Neuronal stem cell (in vitro differentiated cells): ENCODE measurements around the gene FPGS.

Experiments
- DNase-seq: peaks from one replicate; pipeline ENCODE4 v3.0.0-alpha.2; 2013; ENCODE audit warnings: low spot score
- H2AFZ ChIP-seq: one replicate; pipeline ENCODE4 v1.6.1; 2013; ENCODE audit warnings: mild to moderate bottlenecking, low read length, inconsistent platforms
- H2AK5ac ChIP-seq: 2 replicates; pipeline ENCODE4 v1.6.1; 2013; ENCODE audit warnings: low read depth, mild to moderate bottlenecking, inconsistent platforms, low read length, moderate library complexity, mixed read lengths
- H2BK120ac ChIP-seq: 2 replicates; pipeline ENCODE4 v1.6.1; 2013; ENCODE audit warnings: low read depth, mild to moderate bottlenecking, inconsistent platforms, low read length, moderate library complexity, mixed read lengths
- H2BK12ac ChIP-seq: one replicate; pipeline ENCODE4 v1.6.1; 2013; ENCODE audit warnings: low read length, inconsistent platforms
- H2BK15ac ChIP-seq: 2 replicates; pipeline ENCODE4 v1.6.1; 2013; ENCODE audit warnings: mild to moderate bottlenecking, low read length, inconsistent platforms, mixed read lengths
- H2BK5ac ChIP-seq: one replicate; pipeline ENCODE4 v1.6.1; 2013; ENCODE audit warnings: inconsistent platforms, mild to moderate bottlenecking, low read length, moderate library complexity
- H3K14ac ChIP-seq: one replicate; pipeline ENCODE4 v1.6.1; 2013; ENCODE audit warnings: low read length, inconsistent platforms
- H3K18ac ChIP-seq: 2 replicates; pipeline ENCODE4 v1.6.1; 2013; ENCODE audit warnings: low read length, inconsistent platforms
- H3K23ac ChIP-seq: 2 replicates; pipeline ENCODE4 v1.6.1; 2013; ENCODE audit warnings: low read depth, mild to moderate bottlenecking, mixed read lengths, low read length, inconsistent platforms; ENCODE audit not compliant: poor library complexity
- H3K27ac ChIP-seq: replicated peaks from 3 replicates; pipeline ENCODE4 v1.5.1; 2013; ENCODE audit warnings: low read length, inconsistent platforms
- H3K27me3 ChIP-seq, 3 experiments: 2 replicates each; pipeline ENCODE4 v1.6.1; 2013; ENCODE audit warnings: low read length in 3 of 3, mild to moderate bottlenecking in 2 of 3, inconsistent platforms in 1 of 3, low read depth in 1 of 3, mixed read lengths in 1 of 3, moderate library complexity in 1 of 3; ENCODE audit not compliant: control insufficient read depth in 3 of 3, insufficient read depth in 3 of 3
- H3K36me3 ChIP-seq, 2 donors: replicated peaks in 1 of 2; 2 replicates each; pipeline ENCODE4 v1.6.1; 2013; ENCODE audit warnings: low read length in 2 of 2; ENCODE audit not compliant: control insufficient read depth in 2 of 2, insufficient read depth in 2 of 2
- H3K4ac ChIP-seq: 2 replicates; pipeline ENCODE4 v1.6.1; 2013; ENCODE audit warnings: inconsistent platforms, mild to moderate bottlenecking, low read length, moderate library complexity
- H3K4me1 ChIP-seq, 2 donors: 1 replicate in 1 of 2; 2 replicates in 1 of 2; pipeline ENCODE4 v1.6.1; 2013; ENCODE audit warnings: low read length in 2 of 2, low read depth in 1 of 2; ENCODE audit not compliant: control insufficient read depth in 2 of 2, insufficient read depth in 1 of 2
- H3K4me2 ChIP-seq: one replicate; pipeline ENCODE4 v1.6.1; 2013; ENCODE audit warnings: mild to moderate bottlenecking, low read length, inconsistent platforms; ENCODE audit not compliant: insufficient read depth, poor library complexity, severe bottlenecking
- H3K4me3 ChIP-seq, 2 donors: 2 replicates each; pipeline ENCODE4 v1.5.1; 2013; ENCODE audit warnings: low read length in 2 of 2, mild to moderate bottlenecking in 2 of 2, inconsistent platforms in 1 of 2, moderate library complexity in 1 of 2
- H3K79me1 ChIP-seq: one replicate; pipeline ENCODE4 v1.6.1; 2013; ENCODE audit warnings: low read depth, mild to moderate bottlenecking, inconsistent platforms, low read length, moderate library complexity
- H3K9ac ChIP-seq: one replicate; pipeline ENCODE4 v1.6.1; 2013; ENCODE audit warnings: mild to moderate bottlenecking, low read depth, low read length, inconsistent platforms; ENCODE audit not compliant: poor library complexity
- H3K9me3 ChIP-seq, 2 donors: replicated peaks in 1 of 2; 2 replicates each; pipeline versions ENCODE3 to v1.6.1; 2013; ENCODE audit warnings: low read length in 2 of 2, mild to moderate bottlenecking in 2 of 2, inconsistent platforms in 1 of 2, low read depth in 1 of 2, mixed read lengths in 1 of 2, moderate library complexity in 1 of 2; ENCODE audit not compliant: control insufficient read depth in 2 of 2, insufficient read depth in 1 of 2
- H4K8ac ChIP-seq: one replicate; pipeline ENCODE4 v1.6.1; 2013; ENCODE audit warnings: low read depth, mild to moderate bottlenecking, inconsistent platforms, low read length, moderate library complexity
- H4K91ac ChIP-seq: one replicate; pipeline ENCODE4 v1.6.1; 2013; ENCODE audit warnings: low read length, low read depth, mild to moderate bottlenecking, inconsistent platforms; ENCODE audit not compliant: poor library complexity
- WGBS, 2 donors: extraction: QIAGEN DNeasy Blood & Tissue Kit; methylation state at CpG; one replicate each; pipeline ENCODE4 v1.1.7; 2013; ENCODE audit warnings: missing lambda C conversion rate in 2 of 2, mixed read lengths in 1 of 2; ENCODE audit not compliant: insufficient read length in 2 of 2, insufficient replicate concordance in 1 of 2; ENCODE audit errors: extremely low coverage in 2 of 2; 5-methylcytosine and 5-hydroxymethylcytosine counted together

The FPGS gene

GRCh38 chr9:127806871-127807270 lies 4.2 kb downstream of the FPGS start:
- no CpG with 5 or more reads among the region's 14 CpGs for WGBS, 2 donors
- peaks cover 13% of the 10 kb centered on the region for H3K79me1 ChIP-seq
- peaks cover 20 to 67% of the 10 kb centered on the region in 2 donors for H3K36me3 ChIP-seq
- no peak overlapping the region for H2BK5ac ChIP-seq
- H3K4ac ChIP-seq, result no peak overlapping the region
- H3K18ac ChIP-seq, result no peak overlapping the region
- peak overlapping the region; percentile 60 for H2AK5ac ChIP-seq
- no peak overlapping the region for H3K4me2 ChIP-seq
- H4K91ac ChIP-seq, result no peak overlapping the region
- H3K14ac ChIP-seq, result no peak overlapping the region
- H3K27me3 ChIP-seq, result no peaks in the 10 kb centered on the region
- H2AFZ ChIP-seq, result no peak overlapping the region
- peaks cover 15 to 20% of the 10 kb centered on the region in 2 donors for H3K4me1 ChIP-seq
- H3K9ac ChIP-seq, result no peak overlapping the region
- H2BK15ac ChIP-seq, result no peak overlapping the region
- no peak overlapping the region for H3K4me3 ChIP-seq
- H3K23ac ChIP-seq, result no peak overlapping the region
- H3K9me3 ChIP-seq, result no peaks in the 10 kb centered on the region
- H3K27ac ChIP-seq, result no peak overlapping the region
- DNase-seq, result no peak
- H2BK120ac ChIP-seq, result no peak overlapping the region
- H4K8ac ChIP-seq, result no peak overlapping the region
- no peak overlapping the region for H2BK12ac ChIP-seq

- Histone ChIP-seq H3K9me3 (no peaks in the 10 kb centered on the region), H3K79me1 (peaks cover 10% of the 10 kb centered on the region), H3K18ac (no peak overlapping the region), H3K4ac (no peak overlapping the region), H3K27ac (no peak overlapping the region), H3K23ac (peak overlapping the region; percentile 40), H3K14ac (no peak overlapping the region), H2AK5ac (peak overlapping the region; percentile 39), H3K27me3 (no peaks in the 10 kb centered on the region), H4K91ac (no peak overlapping the region), H2BK15ac (no peak overlapping the region), H3K4me1 (peaks cover 7 to 14% of the 10 kb centered on the region in 2 donors), H4K8ac (no peak overlapping the region), H3K36me3 (peaks cover 27 to 83% of the 10 kb centered on the region in 2 donors), H3K4me2 (no peak overlapping the region), H2BK12ac (no peak overlapping the region), H3K4me3 (peak overlapping the region in 1 of 2 donors; percentile 50), H2AFZ (no peak overlapping the region), H2BK5ac (no peak overlapping the region), H3K9ac (peak overlapping the region; percentile 47), H2BK120ac (no peak overlapping the region)
- WGBS, 2 donors, result no CpG with 5 or more reads among the region's 17 CpGs
- no peak for DNase-seq
These were observed 5.8 kb downstream of the FPGS start for GRCh38 chr9:127808347-127809001.

- H2BK12ac ChIP-seq, result no peak overlapping the region
- H2AK5ac ChIP-seq, result no peak overlapping the region
- H4K8ac ChIP-seq, result no peak overlapping the region
- no peak overlapping the region for H3K4ac ChIP-seq
- H3K9me3 ChIP-seq, result no peaks in the 10 kb centered on the region
- H3K4me2 ChIP-seq, result no peak overlapping the region
- no peak overlapping the region for H3K4me3 ChIP-seq
- H2AFZ ChIP-seq, result no peak overlapping the region
- no peaks in the 10 kb centered on the region for H3K27me3 ChIP-seq
- WGBS, 2 donors, result no CpG with 5 or more reads among the region's 9 CpGs
- peak overlapping the region; percentile 87 for H3K9ac ChIP-seq
- H3K4me1 ChIP-seq, result peaks cover under 1 to 10% of the 10 kb centered on the region in 2 donors
- H3K18ac ChIP-seq, result peak overlapping the region; percentile 48
- H3K23ac ChIP-seq, result peak overlapping the region; percentile 34
- H3K14ac ChIP-seq, result no peak overlapping the region
- H4K91ac ChIP-seq, result no peak overlapping the region
- H3K36me3 ChIP-seq, result peaks cover 33 to 87% of the 10 kb centered on the region in 2 donors
- H3K27ac ChIP-seq, result no peak overlapping the region
- H2BK15ac ChIP-seq, result no peak overlapping the region
- DNase-seq, result no peak
- H2BK5ac ChIP-seq, result no peak overlapping the region
- peaks cover 5% of the 10 kb centered on the region for H3K79me1 ChIP-seq
- H2BK120ac ChIP-seq, result no peak overlapping the region
These were observed 6.4 kb downstream of the FPGS start for GRCh38 chr9:127809002-127809539.

GRCh38 chr9:127809540-127810377 lies 7.1 kb downstream of the FPGS start:
- no peaks in the 10 kb centered on the region for H3K9me3 ChIP-seq
- DNase-seq, result peak; percentile 51
- peak overlapping the region; percentile 52 for H2BK15ac ChIP-seq
- H3K4me3 ChIP-seq, result peak overlapping the region in 1 of 2 donors; percentile 28
- H3K18ac ChIP-seq, result peak overlapping the region; percentile 70
- no peak overlapping the region for H3K27ac ChIP-seq
- peak overlapping the region; percentile 34 for H3K23ac ChIP-seq
- no peak overlapping the region for H3K14ac ChIP-seq
- H3K4ac ChIP-seq, result no peak overlapping the region
- WGBS, 2 donors, result no CpG with 5 or more reads among the region's 57 CpGs
- H2BK12ac ChIP-seq, result no peak overlapping the region
- peak overlapping the region; percentile 65 for H3K4me2 ChIP-seq
- peaks cover 0 to 11% of the 10 kb centered on the region in 2 donors for H3K4me1 ChIP-seq
- H3K27me3 ChIP-seq, result no peaks in the 10 kb centered on the region
- peaks cover 34 to 83% of the 10 kb centered on the region in 2 donors for H3K36me3 ChIP-seq
- peak overlapping the region; percentile 43 for H4K8ac ChIP-seq
- no peak overlapping the region for H2BK120ac ChIP-seq
- H2BK5ac ChIP-seq, result peak overlapping the region; percentile 1
- peak overlapping the region; percentile 87 for H3K9ac ChIP-seq
- H3K79me1 ChIP-seq, result peaks cover 2% of the 10 kb centered on the region
- H2AFZ ChIP-seq, result no peak overlapping the region
- no peak overlapping the region for H4K91ac ChIP-seq
- H2AK5ac ChIP-seq, result no peak overlapping the region
